GM12864 (cell line): ENCODE measurements around the gene IRGQ.

ENCODE experiments used
- DNase-seq: peaks from one replicate; pipeline ENCODE4 v3.0.0-alpha.2; 2011; ENCODE audit warnings: low read depth
- H3K4me3 ChIP-seq: 2 replicates; pipeline ENCODE4 v1.5.1; 2011; ENCODE audit warnings: mild to moderate bottlenecking, low read depth, low read length, control low read depth
- TF ChIP-seq, protein P1 (sequence below): IDR thresholded peaks from 2 replicates; pipeline ENCODE4 v1.5.1; 2011; ENCODE audit warnings: low read depth, mild to moderate bottlenecking, moderate library complexity, low read length, control low read depth, inconsistent platforms; ENCODE audit errors: missing control alignments

Gene IRGQ

DNA sequence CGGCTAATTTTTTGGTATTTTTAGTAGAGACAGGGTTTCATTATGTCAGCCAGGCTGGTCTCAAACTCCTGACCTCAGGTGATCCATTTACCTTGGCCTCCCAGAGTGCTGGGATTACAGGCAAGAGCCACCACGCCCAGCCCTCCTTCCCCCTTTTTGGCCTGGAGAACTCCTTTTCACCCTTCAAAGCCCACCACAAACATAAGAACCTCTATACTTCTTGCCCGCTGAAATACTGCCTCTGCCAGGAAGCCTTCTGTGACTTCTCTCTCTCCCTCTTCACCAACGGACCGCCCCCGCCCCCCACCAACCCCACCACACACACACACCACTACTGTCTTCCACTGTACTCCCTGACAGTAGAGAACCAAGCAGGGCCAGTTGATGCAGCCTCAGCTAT lies 21.0 kb upstream of the IRGQ start:
- DNase-seq: no peak
- TF ChIP-seq, protein P1, sequence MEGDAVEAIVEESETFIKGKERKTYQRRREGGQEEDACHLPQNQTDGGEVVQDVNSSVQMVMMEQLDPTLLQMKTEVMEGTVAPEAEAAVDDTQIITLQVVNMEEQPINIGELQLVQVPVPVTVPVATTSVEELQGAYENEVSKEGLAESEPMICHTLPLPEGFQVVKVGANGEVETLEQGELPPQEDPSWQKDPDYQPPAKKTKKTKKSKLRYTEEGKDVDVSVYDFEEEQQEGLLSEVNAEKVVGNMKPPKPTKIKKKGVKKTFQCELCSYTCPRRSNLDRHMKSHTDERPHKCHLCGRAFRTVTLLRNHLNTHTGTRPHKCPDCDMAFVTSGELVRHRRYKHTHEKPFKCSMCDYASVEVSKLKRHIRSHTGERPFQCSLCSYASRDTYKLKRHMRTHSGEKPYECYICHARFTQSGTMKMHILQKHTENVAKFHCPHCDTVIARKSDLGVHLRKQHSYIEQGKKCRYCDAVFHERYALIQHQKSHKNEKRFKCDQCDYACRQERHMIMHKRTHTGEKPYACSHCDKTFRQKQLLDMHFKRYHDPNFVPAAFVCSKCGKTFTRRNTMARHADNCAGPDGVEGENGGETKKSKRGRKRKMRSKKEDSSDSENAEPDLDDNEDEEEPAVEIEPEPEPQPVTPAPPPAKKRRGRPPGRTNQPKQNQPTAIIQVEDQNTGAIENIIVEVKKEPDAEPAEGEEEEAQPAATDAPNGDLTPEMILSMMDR: no peak
- H3K4me3 ChIP-seq: no peak overlapping the region

DNA sequence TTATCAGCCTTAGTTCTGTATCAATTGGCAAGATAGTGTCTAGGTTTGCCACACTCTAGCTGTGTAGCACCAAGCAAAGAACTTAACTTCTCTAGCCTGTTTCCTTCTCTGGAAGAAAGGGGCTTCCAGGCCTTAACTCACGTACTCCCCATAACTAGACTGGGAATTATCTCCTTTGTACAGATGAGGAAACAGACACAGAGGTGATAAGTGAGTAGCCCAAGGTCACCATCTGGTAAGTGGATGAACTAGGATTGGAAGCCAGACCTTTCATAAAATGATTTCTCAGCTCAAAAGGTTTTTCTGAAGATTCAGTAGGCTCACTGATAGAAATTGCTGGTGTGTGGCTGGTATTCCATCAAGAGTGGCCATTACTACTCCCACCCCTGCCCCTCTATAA lies 20.4 kb upstream of the IRGQ start:
- no peak for DNase-seq
- no peak overlapping the region for H3K4me3 ChIP-seq
- TF ChIP-seq, protein P1: no peak

DNA sequence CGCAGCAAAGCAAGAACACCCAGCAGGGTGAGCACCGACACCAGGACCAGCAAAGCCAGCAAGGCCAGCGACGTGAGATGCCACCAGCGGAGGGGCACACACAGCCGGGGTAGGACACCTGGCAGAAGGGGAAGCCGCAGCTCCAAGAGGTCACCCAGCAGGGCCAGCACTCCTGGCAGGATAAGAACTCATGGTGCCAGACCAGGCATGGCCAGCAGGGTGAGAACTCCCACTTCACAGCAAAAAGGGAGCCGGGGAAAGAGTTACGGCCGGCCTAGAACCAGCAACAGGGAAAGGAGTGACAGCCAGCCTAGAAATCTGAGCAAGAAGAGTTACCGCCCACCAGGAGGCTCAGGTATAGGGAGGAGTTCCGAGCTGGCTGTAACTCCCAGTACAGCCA lies 16.4 kb upstream of the IRGQ start:
- no peak overlapping the region for H3K4me3 ChIP-seq
- TF ChIP-seq, protein P1: no peak
- DNase-seq: no peak

DNA sequence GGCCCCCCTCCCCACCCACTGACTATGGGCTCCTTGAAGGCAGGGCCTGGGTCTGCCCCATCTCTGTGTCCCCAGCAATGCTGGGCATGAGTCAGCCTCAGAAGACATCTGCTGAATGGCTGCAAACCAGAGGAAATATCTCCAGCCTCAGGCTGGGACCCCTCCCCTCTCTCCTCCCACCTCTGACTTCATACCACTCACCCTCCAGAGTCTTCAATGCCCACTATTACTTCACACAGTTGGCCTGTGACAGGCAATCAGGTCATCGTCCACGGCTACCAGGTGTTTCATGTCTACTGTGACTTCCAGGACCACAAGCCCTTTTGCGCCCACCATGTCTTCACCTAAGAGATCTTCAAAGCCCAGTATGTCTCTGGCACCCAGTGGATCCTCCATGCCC lies 15.9 kb upstream of the IRGQ start, which contains the start of gene SRRM5:
Gene SRRM5 (plus strand): TSS at position 301 of the 400 bp plus-strand sequence. CDS start 34 bp downstream, at position 335.
- TF ChIP-seq, protein P1: no peak
- DNase-seq: no peak
- no peak within 1 kb of the TSS for H3K4me3 ChIP-seq

DNA sequence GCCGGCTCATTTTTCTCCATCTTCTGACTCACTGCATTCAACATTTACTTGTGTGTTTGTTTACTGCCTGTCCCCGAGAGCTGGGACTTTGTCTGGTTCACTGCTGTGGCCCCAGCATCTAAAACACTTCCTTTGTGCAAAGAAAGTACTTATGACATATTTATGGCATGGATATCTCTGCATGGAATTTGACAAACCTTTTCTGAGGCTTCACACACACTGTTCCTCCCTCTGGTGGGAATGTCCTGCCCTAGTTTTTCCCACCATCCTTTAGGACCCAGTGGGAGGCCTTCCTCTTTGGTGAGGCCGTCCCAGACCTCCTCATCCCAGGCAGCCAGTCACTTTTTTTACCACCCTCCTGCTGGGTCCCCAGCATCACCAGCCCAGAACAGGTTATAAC lies 14.6 kb upstream of the IRGQ start:
- TF ChIP-seq, protein P1: no peak
- H3K4me3 ChIP-seq: no peak overlapping the region
- DNase-seq: no peak

DNA sequence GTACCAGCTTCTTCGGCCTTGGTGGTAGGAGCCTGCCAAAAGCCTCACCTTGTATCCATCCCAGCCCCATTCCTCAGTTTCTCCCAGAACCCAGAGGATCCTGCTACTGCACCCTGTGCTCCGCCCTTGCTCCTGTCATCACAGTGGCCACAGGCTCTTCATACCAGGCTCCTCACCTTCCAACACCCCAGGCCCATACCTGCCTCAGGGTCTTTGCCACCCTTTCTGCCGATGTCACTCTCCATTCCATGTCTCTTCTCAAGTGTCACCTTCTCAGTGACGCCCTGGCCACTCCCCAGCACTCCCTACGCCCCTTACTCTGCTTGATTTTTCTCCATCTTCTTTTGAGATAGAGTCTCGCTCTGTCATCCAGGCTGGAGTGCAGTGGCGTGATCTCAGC lies 13.9 kb upstream of the IRGQ start:
- no peak for DNase-seq
- H3K4me3 ChIP-seq: no peak overlapping the region
- TF ChIP-seq, protein P1: no peak
